BE2C (cell line): Measurements from ENCODE around the gene PDGFRA.

Experiments
- DNase-seq: peaks from one replicate; pipeline ENCODE4 v3.0.0-alpha.2; 2020
- H3K27me3 ChIP-seq: fragments of 250-450 bp; sonication (Bioruptor Pico); 2 replicates; pipeline ENCODE4 v1.5.1; 2020; ENCODE audit warnings: mild to moderate bottlenecking
- H3K36me3 ChIP-seq: fragments of 250-450 bp; sonication (Bioruptor Pico); 2 replicates; pipeline ENCODE4 v1.5.1; 2020; ENCODE audit warnings: mild to moderate bottlenecking
- H3K4me1 ChIP-seq: fragments of 250-450 bp; sonication (Bioruptor Pico); 2 replicates; pipeline ENCODE4 v1.5.1; 2020
- H3K4me3 ChIP-seq: 2 replicates; pipeline ENCODE4 v1.5.1; 2011; ENCODE audit warnings: low read depth, low read length
- H3K9me3 ChIP-seq: fragments of 250-450 bp; sonication (Bioruptor Pico); 2 replicates; pipeline ENCODE4 v1.5.1; 2020
- TF ChIP-seq, protein P1 (sequence below): IDR thresholded peaks from 2 replicates; pipeline ENCODE4 v1.5.1; 2012; ENCODE audit warnings: mild to moderate bottlenecking, low read depth, low read length

Gene PDGFRA

DNA sequence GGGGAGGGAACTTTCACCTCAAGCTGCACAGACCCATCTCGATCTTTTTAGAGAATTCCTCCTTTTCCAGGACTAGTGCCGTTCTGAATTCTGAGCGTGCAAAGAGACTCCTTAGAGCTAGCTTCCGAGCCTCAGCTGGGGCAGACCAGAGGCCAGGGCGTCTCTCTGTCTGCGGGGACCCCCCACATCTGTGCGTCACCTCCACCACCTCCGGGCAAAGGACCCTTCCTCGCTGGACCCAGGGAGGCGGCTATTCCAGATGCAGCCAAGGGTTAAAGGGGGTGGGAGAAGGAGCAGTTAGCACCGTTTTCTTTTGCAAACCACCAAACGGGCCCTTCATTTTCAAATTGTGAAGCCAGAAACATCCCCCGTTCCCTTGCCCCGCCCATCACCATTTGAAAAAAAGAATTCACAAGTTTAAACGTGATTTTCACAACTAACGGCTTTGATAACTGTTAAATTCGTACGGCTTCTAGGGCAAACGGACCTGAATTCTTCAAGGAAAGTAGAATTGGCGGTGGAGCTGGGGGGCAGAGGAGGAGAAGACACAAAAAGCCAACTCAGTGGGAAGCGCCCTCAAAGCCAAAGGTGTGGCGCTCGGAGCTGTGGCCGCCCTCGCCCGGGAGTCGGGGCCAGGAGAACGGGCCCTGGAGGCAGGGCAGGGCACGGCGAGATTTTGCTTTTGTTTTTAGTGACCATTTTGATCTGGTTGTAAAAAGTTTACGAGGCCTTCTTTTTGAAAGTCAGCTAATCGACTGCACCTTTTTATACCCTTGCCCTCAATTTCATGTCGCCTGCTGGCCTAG, 3.3 kb upstream of the PDGFRA start:
- Histone ChIP-seq H3K36me3 (no peaks in the 10 kb centered on the region), H3K4me1 (no peaks in the 10 kb centered on the region), H3K4me3 (no peak overlapping the region), H3K27me3 (peaks cover 23% of the 10 kb centered on the region), H3K9me3 (no peaks in the 10 kb centered on the region)
- DNase-seq: no peak
- TF ChIP-seq, protein P1, sequence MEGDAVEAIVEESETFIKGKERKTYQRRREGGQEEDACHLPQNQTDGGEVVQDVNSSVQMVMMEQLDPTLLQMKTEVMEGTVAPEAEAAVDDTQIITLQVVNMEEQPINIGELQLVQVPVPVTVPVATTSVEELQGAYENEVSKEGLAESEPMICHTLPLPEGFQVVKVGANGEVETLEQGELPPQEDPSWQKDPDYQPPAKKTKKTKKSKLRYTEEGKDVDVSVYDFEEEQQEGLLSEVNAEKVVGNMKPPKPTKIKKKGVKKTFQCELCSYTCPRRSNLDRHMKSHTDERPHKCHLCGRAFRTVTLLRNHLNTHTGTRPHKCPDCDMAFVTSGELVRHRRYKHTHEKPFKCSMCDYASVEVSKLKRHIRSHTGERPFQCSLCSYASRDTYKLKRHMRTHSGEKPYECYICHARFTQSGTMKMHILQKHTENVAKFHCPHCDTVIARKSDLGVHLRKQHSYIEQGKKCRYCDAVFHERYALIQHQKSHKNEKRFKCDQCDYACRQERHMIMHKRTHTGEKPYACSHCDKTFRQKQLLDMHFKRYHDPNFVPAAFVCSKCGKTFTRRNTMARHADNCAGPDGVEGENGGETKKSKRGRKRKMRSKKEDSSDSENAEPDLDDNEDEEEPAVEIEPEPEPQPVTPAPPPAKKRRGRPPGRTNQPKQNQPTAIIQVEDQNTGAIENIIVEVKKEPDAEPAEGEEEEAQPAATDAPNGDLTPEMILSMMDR: no peak

DNA sequence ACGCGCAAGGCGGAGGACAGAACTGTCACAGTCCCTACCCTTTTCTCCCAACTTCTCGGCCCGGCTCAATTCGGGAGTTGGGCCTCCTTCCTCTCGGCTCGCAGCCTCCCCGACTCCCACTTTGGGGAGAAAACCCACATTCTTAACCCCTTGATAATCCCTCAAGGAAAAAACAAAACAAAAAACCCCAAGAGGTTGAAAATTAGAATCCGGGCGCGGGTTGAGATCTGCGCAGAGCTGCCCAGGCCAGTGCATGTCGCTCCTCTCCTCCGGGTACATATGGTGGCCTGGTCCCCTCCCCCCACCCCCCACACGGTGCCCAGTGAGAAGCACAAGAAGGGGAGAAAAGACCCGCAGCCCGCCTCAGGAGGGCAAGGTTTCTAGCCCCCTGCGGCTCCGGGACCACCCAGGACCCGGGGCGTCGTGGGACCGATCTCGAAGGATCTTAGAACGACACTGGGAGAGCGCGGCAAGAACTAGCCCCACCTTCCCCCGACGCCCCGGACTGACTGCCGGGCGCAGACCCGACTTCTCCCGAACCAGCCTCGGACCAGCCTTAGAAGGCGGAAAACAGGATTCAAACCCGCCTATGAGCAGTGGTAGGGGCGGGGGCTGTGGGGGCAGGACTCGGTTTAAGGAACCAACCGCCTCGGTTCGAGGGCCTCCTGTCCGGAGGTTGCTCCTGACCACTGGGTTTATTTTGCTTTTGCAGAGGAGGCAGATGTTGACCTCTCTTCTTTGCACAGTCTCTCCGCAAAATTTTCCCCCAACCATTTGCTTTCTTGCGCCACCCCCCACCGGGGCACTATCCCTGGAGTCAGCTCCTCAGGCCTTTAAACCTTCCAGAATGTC, 2.5 kb upstream of the PDGFRA start:
- H3K4me3 ChIP-seq: peak overlapping the region; percentile 86
- no peak for DNase-seq
- no peaks in the 10 kb centered on the region for H3K9me3 ChIP-seq
- TF ChIP-seq, protein P1: no peak
- peaks cover 32% of the 10 kb centered on the region for H3K27me3 ChIP-seq
- H3K4me1 ChIP-seq: no peaks in the 10 kb centered on the region
- H3K36me3 ChIP-seq: no peaks in the 10 kb centered on the region

DNA sequence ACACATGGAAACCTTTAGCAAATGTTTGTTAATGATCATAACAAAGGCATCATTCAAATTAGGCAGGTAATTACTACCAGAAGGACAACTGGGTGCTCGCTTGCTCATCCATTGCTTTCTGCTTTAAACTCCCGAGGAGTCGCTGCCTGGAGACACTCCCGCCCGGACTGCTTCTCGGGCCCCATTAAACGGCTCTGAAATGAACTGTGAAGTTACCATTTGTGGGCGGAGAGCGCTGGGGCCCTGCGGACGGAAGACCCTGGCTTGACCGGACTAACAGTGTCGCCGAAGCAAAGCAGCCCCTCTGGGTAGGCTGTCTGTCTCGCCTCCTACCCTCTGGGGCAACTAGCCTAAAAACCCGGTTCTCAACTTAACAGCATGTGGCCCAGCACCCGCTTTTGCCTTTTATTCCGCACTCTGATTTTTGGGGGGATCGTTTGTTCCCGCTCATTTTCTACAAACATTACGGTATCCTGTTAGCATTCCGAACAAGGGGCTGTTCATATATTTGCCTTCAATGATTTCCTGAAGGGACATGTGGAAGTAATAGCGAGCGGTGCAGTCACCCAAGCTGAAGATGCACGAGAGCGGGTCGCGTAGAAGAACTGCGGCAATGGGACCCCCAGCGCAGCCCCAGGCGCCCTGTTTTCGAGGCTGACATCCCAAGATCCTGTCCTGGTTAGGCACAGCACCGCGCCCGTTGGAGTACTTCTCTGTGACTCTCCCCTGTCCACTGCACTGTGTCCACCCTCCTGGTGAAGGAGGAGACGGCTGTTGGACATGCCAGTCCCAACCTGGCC, 1.6 kb upstream of the PDGFRA start:
- Histone ChIP-seq H3K36me3 (no peaks in the 10 kb centered on the region), H3K9me3 (peaks cover 2% of the 10 kb centered on the region), H3K27me3 (peaks cover 40% of the 10 kb centered on the region), H3K4me1 (no peaks in the 10 kb centered on the region), H3K4me3 (peak overlapping the region; percentile 86)
- DNase-seq: no peak
- TF ChIP-seq, protein P1: no peak

DNA sequence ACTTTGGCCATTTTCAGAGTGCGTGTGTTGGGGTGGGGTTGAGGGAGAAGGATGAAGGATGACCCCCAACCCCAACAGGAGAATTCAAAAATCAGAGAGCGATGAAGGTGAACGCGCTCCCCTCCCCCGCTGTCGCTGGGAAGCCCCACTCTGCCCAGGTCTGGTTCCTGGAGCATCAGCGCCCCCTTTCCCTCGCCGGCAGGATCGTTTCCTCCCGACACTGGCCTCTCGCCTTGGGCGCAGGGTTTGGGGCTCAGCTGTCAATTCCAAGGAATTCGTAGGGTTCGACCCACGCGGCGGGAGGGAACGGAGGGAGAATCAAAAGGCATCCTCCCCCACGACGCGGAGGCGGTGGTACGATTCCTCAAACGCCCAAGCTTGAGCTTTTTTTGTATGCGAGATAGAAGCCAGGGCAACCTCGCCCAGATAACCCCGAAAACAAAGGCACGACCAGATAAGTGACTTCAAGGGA, 1.0 kb upstream of the PDGFRA start:
- Histone ChIP-seq H3K4me3 (peak overlapping the region; percentile 86), H3K27me3 (peaks cover 43% of the 10 kb centered on the region), H3K36me3 (no peaks in the 10 kb centered on the region), H3K4me1 (no peaks in the 10 kb centered on the region), H3K9me3 (peaks cover 5% of the 10 kb centered on the region)
- DNase-seq: peak; percentile 86
- TF ChIP-seq, protein P1: peak; percentile 92

DNA sequence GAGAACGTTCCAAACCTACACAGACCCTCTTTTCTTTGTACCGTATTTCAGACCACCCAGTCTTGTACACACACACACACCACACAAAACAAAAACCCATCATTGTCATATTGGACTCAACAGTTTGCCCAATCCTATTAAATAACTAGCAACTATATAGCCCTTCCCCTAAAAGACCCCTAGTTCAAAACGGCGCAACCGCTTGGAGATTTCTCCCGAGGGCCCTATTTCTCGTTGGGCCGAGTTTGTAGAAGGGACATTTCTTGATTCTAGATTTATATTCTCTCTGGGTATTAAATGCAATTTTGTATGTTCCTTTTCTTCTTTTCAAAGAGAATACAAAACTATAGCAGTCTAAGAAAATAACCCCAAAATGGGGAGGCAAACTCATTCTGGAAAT, 547 bp upstream of the PDGFRA start:
- Histone ChIP-seq H3K9me3 (peaks cover 5% of the 10 kb centered on the region), H3K36me3 (no peaks in the 10 kb centered on the region), H3K4me3 (peak overlapping the region; percentile 86), H3K27me3 (peaks cover 43% of the 10 kb centered on the region), H3K4me1 (no peaks in the 10 kb centered on the region)
- no peak for DNase-seq
- TF ChIP-seq, protein P1: no peak
